Mucosa of descending colon (tissue), 3 donors: ENCODE results near the gene TPST1. TPM values are rescaled to one million over a fixed set of nuclear protein-coding genes. Genes with fewer than 3 reads are reported as not detected.
"Not testable (repeated sequence)": the region's sequence is repeated elsewhere in the genome, so short reads cannot be mapped to it uniquely, and the experiment has no call there.

Experiments used
- ATAC-seq: fragments of 200-7000 bp; cut with Tn5 transposase; one replicate; pipeline ENCODE4 v1.9.1; 2020; ENCODE audit warnings: mild to moderate bottlenecking, moderate library complexity
- DNase-seq, 3 donors: peaks; one replicate each; pipeline ENCODE4 v3.0.0-alpha.2; 2020
- H3K36me3 ChIP-seq: fragments of 200-600 bp; one replicate; pipeline ENCODE4 v1.8.0; 2021; ENCODE audit warnings: low read depth, mild to moderate bottlenecking
- H3K4me1 ChIP-seq: fragments of 200-600 bp; one replicate; pipeline ENCODE4 v1.8.0; 2021; ENCODE audit warnings: low read depth, mild to moderate bottlenecking
- H3K4me3 ChIP-seq: fragments of 200-600 bp; one replicate; pipeline ENCODE4 v1.8.0; 2021; ENCODE audit warnings: mild to moderate bottlenecking
- H3K9me3 ChIP-seq: fragments of 200-600 bp; one replicate; pipeline ENCODE4 v1.8.0; 2021; ENCODE audit warnings: mild to moderate bottlenecking
- intact Hi-C, 2 donors: fragments of 100-400 bp; cut with DNase I in 1 of 2; cut with micrococcal nuclease in 1 of 2; formaldehyde crosslinking; loops; one replicate each; pipeline versions ENCODE4 v1.11.0 to v1.11.1; 2022; cut with DNase I, micrococcal nuclease
- total RNA-seq, 3 donors: library from RNA; stranded (reverse); fragmentation: NEBNext Ultra II Directional in 2 of 3; extraction: Animal tissue kit (Norgen Biotek cat#: 25700) in 2 of 3; gene quantifications; one replicate each; pipeline versions ENCODE4 v1.2.1 to v1.2.4, GENCODE V29; 2021 to 2023
- TF ChIP-seq, protein P1 (sequence below): fragments of 200-600 bp; IDR thresholded peaks from one replicate; pipeline ENCODE4 v1.8.0; 2022; ENCODE audit warnings: antibody characterized with exemption, mild to moderate bottlenecking
- donor health status: DM: no; HTN: no; CAD: no; lungs with moderate emphysema.
- donor health status: DM: no; HTN: no; CAD: no.
- donor health status: DM: no; HTN: yes; CAD: no.

TPST1 gene
- total RNA-seq, 3 donors from 2014 or later: 3.5 to 15.0 (median 8.5) TPM

GRCh38 chr7:66216687-66217086 is 11.6 kb downstream of the TPST1 start:
- no peak for DNase-seq
- TF ChIP-seq, protein P1, sequence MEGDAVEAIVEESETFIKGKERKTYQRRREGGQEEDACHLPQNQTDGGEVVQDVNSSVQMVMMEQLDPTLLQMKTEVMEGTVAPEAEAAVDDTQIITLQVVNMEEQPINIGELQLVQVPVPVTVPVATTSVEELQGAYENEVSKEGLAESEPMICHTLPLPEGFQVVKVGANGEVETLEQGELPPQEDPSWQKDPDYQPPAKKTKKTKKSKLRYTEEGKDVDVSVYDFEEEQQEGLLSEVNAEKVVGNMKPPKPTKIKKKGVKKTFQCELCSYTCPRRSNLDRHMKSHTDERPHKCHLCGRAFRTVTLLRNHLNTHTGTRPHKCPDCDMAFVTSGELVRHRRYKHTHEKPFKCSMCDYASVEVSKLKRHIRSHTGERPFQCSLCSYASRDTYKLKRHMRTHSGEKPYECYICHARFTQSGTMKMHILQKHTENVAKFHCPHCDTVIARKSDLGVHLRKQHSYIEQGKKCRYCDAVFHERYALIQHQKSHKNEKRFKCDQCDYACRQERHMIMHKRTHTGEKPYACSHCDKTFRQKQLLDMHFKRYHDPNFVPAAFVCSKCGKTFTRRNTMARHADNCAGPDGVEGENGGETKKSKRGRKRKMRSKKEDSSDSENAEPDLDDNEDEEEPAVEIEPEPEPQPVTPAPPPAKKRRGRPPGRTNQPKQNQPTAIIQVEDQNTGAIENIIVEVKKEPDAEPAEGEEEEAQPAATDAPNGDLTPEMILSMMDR: no peak
- no peak for ATAC-seq
- H3K36me3 ChIP-seq: no peaks in the 10 kb centered on the region
- no peaks in the 10 kb centered on the region for H3K9me3 ChIP-seq
- H3K4me1 ChIP-seq: no peaks in the 10 kb centered on the region
- intact Hi-C loops: no loop called here
- no peak overlapping the region for H3K4me3 ChIP-seq

DNA sequence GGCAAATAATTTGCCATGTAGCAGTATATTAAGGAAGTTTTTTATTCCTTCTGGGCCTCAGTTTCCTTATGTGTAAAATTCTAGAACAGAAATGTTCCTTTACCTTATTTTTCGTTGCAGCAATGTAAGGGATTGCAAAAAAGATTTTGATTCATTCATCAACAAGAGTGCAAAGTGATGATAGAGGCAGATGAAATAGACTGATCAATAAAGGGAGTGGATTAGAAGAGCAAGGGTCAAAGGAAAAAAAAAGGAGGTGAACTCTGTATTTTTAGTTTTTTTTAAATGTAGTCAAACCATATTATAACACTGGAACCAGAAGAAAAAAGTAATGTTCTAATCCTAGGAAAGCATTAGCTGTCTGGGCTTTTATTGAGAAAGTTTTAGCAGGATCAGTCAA is 14.7 kb downstream of the TPST1 start:
- Histone ChIP-seq H3K36me3 (no peaks in the 10 kb centered on the region), H3K4me3 (no peak overlapping the region), H3K4me1 (no peaks in the 10 kb centered on the region), H3K9me3 (no peaks in the 10 kb centered on the region)
- intact Hi-C loops: no loop called here
- DNase-seq (no peak), ATAC-seq (no peak)
- TF ChIP-seq, protein P1: no peak

GRCh38 chr7:66221442-66221841 is 16.3 kb downstream of the TPST1 start:
- intact Hi-C loops: no loop called here
- Histone ChIP-seq H3K36me3 (no peaks in the 10 kb centered on the region), H3K4me1 (no peaks in the 10 kb centered on the region), H3K9me3 (no peaks in the 10 kb centered on the region), H3K4me3 (no peak overlapping the region)
- TF ChIP-seq, protein P1: no peak
- ATAC-seq: no peak
- DNase-seq: no peak

DNA sequence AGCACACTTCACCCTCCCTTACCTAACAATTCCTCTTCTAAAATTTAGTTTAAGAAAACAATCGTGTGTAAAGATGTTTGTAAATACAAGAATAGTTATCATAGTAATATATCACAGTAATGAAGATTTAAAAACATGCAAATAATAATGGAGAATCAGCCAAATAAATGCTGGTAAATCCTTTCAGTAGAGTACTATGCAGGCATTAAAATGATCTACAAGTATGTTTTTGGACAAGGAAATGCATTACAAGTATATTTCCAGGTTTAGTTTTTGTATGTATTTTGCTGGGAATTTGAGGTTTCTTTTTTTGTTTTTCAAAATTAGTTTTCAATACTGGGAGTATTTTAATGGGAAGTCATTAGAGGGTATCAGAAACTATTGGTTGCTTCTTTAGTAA is 22.7 kb downstream of the TPST1 start:
- ATAC-seq (no peak), DNase-seq (no peak)
- Histone ChIP-seq H3K4me1 (no peaks in the 10 kb centered on the region), H3K36me3 (no peaks in the 10 kb centered on the region), H3K9me3 (no peaks in the 10 kb centered on the region), H3K4me3 (no peak overlapping the region)
- TF ChIP-seq, protein P1: no peak
- intact Hi-C loops: no loop called here

DNA sequence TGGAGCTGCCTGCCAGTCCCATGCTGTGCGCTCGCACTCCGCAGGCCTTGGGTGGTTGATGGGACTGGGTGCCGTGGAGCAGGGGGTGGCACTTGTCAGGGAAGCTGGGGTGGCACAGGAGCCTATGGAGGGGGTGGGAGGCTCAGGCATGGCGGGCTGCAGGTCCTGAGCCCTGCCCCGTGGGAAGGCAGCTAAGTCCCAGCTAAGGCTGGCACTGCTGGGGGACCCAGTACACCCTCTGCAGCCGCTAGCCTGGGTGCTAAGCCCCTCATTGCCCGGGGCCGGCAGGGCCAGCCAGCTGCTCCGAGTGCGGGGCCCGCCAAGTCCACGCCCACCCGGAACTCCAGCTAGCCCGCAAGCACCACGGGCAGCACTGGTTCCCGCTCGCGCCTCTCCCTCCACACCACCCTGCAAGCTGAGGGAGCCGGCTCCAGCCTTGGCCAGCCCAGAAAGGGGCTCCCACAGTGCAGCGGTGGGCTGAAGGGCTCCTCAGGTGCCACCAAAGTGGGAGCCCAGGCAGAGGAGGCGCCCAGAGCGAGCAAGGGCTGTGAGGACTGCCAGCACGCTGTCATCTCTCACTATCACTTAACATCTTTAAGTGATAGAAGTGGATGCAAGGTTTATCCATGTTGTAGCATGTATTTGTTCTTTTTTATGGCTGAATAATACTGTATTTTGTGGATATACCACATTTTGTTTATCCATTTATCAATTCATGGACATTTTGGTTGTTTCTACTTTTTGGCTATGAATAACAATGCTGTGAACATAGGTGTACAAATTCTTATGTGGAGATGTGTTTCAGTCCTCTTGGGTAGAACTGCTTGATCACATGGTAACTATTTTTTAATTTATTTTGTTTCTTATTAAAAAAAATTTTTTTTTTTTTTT is 26.4 kb downstream of the TPST1 start:
- H3K4me3 ChIP-seq, H3K36me3 ChIP-seq, ATAC-seq, H3K9me3 ChIP-seq, H3K4me1 ChIP-seq, intact Hi-C loops, DNase-seq: not testable (repeated sequence)

DNA sequence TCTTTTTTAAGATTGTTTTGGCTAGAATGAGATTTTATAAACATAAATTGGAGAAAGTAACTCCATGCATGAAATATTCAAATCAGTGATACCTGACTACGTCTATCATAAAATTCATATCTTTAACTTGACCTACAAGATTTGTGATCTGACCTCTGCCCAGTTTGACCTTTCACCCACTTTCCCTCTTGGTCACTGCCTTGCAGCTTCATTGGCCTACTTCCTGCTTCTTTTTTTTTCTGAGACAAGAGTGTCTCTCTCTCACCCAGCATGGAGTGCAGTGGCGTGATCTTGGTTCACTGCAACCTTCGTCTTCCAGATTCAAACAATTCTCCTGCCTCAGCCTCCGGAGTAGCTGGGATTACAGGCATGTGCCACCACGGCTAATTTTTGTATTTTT is 28.5 kb downstream of the TPST1 start:
- no peaks in the 10 kb centered on the region for H3K36me3 ChIP-seq
- DNase-seq (no peak), ATAC-seq (no peak)
- no peaks in the 10 kb centered on the region for H3K9me3 ChIP-seq
- intact Hi-C loops: no loop called here
- TF ChIP-seq, protein P1: no peak
- no peaks in the 10 kb centered on the region for H3K4me1 ChIP-seq
- H3K4me3 ChIP-seq: no peak overlapping the region
